Endothelial cell of umbilical vein (primary cell): ENCODE data around the gene GSTO2. TPM values are rescaled to one million over a fixed set of nuclear protein-coding genes. Genes with fewer than 3 reads are reported as not detected.

Source experiments
- BruUV-seq: library from RNA; stranded (reverse); fragments of 400-500 nt; replicated peaks from 2 replicates; lab custom pipeline; 2021; lab: Mats Ljungman, UMichigan
- CTCF ChIA-PET: fragments of 300-600, 350-600 bp; sonication (Branson Sonifier 250); formaldehyde crosslinking; loops from one replicate; lab custom pipeline; 2021; ENCODE audit warnings: antibody characterized with exemption, inconsistent platforms; lab: Charles Lee
- POLR2A ChIA-PET: fragments of 300-600, 350-600 bp; sonication (Branson Sonifier 250); formaldehyde crosslinking; loops from one replicate; lab custom pipeline; 2021; ENCODE audit warnings: antibody characterized with exemption, inconsistent platforms; lab: Charles Lee
- DNase-seq: peaks from one replicate; pipeline ENCODE4 v3.0.0-alpha.2; 2011; ENCODE audit warnings: low read depth, low spot score
- FAIRE-seq: peaks from 2 replicates; lab custom pipeline; 2011; peaks lifted over from hg19 to GRCh38; lab: Jason Lieb, UNC
- H2AFZ ChIP-seq: 2 replicates; pipeline ENCODE4 v1.6.0; 2012; ENCODE audit warnings: low read depth, low read length, control low read depth, inconsistent platforms
- H3K27ac ChIP-seq: 2 replicates; pipeline ENCODE4 v1.5.1; 2011; ENCODE audit warnings: low read depth, mild to moderate bottlenecking, control low read depth, low read length, moderate library complexity; ENCODE audit not compliant: insufficient read depth
- H3K27me3 ChIP-seq, 2 experiments: 2 replicates each; pipeline versions ENCODE4 v1.6.0 to v1.6.1; 2011; ENCODE audit warnings: low read length in 2 of 2, mixed read lengths in 1 of 2; ENCODE audit not compliant: control insufficient read depth in 2 of 2, insufficient read depth in 2 of 2
- H3K36me3 ChIP-seq, 2 experiments: 2 replicates in 1 of 2; 3 replicates in 1 of 2; pipeline ENCODE4 v1.5.1; 2011; ENCODE audit warnings: low read length in 2 of 2, mild to moderate bottlenecking in 1 of 2, moderate library complexity in 1 of 2; ENCODE audit not compliant: control insufficient read depth in 2 of 2, insufficient read depth in 2 of 2; ENCODE audit errors: extremely low read depth in 1 of 2
- H3K4me1 ChIP-seq: 3 replicates; pipeline ENCODE4 v1.5.1; 2011; ENCODE audit warnings: mild to moderate bottlenecking, low read length; ENCODE audit not compliant: control insufficient read depth, insufficient read depth; ENCODE audit errors: extremely low read depth
- H3K4me2 ChIP-seq: 2 replicates; pipeline ENCODE4 v1.6.1; 2011; ENCODE audit warnings: low read length, control low read depth, mixed read lengths; ENCODE audit not compliant: insufficient read depth
- H3K4me3 ChIP-seq, 3 experiments: fragments of 200-600 bp in 1 of 3; sonication (generic), shearing (Covaris generic) in 1 of 3; replicated peaks in 1 of 3; 2 replicates each; pipeline ENCODE4 v1.5.1; 2011 to 2016; ENCODE audit warnings: control low read depth in 3 of 3, low read length in 3 of 3, mild to moderate bottlenecking in 2 of 3, inconsistent platforms in 1 of 3, low read depth in 1 of 3, moderate library complexity in 1 of 3; ENCODE audit not compliant: insufficient read depth in 1 of 3
- H3K79me2 ChIP-seq: 2 replicates; pipeline ENCODE4 v1.6.0; 2012; ENCODE audit warnings: low read length, inconsistent platforms; ENCODE audit not compliant: control insufficient read depth, insufficient read depth
- H3K9ac ChIP-seq: replicated peaks from 2 replicates; pipeline ENCODE3; 2011; ENCODE audit warnings: low read length, control low read depth; ENCODE audit not compliant: insufficient read depth; ENCODE audit errors: extremely low read depth
- H3K9me1 ChIP-seq: replicated peaks from 3 replicates; pipeline ENCODE4 v1.6.0; 2011; ENCODE audit warnings: mild to moderate bottlenecking, low read length; ENCODE audit not compliant: control insufficient read depth, insufficient read depth; ENCODE audit errors: extremely low read depth
- H3K9me3 ChIP-seq: replicated peaks from 2 replicates; pipeline ENCODE4 v1.5.1; 2012; ENCODE audit warnings: low read length, inconsistent platforms; ENCODE audit not compliant: control insufficient read depth, insufficient read depth
- H4K20me1 ChIP-seq: replicated peaks from 2 replicates; pipeline ENCODE3; 2011; ENCODE audit warnings: mild to moderate bottlenecking, low read length; ENCODE audit not compliant: control insufficient read depth, insufficient read depth; ENCODE audit errors: extremely low read depth
- EZH2 ChIP-seq: IDR thresholded peaks from 2 replicates; pipeline ENCODE4 v1.6.1; 2012; ENCODE audit warnings: borderline replicate concordance, low read depth, mild to moderate bottlenecking, moderate library complexity, low read length, inconsistent platforms; ENCODE audit not compliant: severe bottlenecking
- GATA2 ChIP-seq: IDR thresholded peaks from 2 replicates; pipeline ENCODE4 v1.7.0; 2011; ENCODE audit warnings: low read depth, mild to moderate bottlenecking, moderate library complexity, mixed read lengths, low read length; ENCODE audit not compliant: insufficient read length, insufficient read depth
- MYC ChIP-seq: IDR thresholded peaks from one replicate; pipeline ENCODE4 v1.6.1; 2011; ENCODE audit warnings: mild to moderate bottlenecking, low read depth, low read length
- dilution Hi-C: fragments of 300-500 bp; cut with MboI; formaldehyde crosslinking; loops from one replicate; pipeline ENCODE4 v1.15.0; 2019; ENCODE audit warnings: low sequenced_read_pairs; ENCODE audit not compliant: extremely low pct_ligation_motif_present
- intact Hi-C: fragments of 100-400 bp; cut with micrococcal nuclease; formaldehyde crosslinking; loops from one replicate; pipeline ENCODE4 v1.10.0; 2022
- polyA plus RNA-seq, 4 experiments: library from polyadenylated mRNA; depleted of rRNA in 3 of 4; stranded (reverse) in 3 of 4; unstranded in 1 of 4; fragments of >200 nt; gene quantifications; 2 replicates each; pipeline versions ENCODE4 v1.2.1 to v1.2.3, GENCODE V29; 2011 to 2012; ENCODE audit warnings: missing spikeins in 1 of 4
- total RNA-seq: library from RNA; stranded (reverse); gene quantifications from 2 replicates; pipeline ENCODE4 v1.2.3, GENCODE V29; 2021
- TF ChIP-seq, protein P1 (sequence below): IDR thresholded peaks from 2 replicates; pipeline ENCODE4 v1.6.1; 2011; ENCODE audit not compliant: insufficient read depth, insufficient read length

GSTO2 gene
- total and polyA plus RNA-seq, 2 donors (not counting 3 experiments of a cell fraction or from before 2014, with no cell fraction given), result 0.84 to 1.4 TPM

GRCh38 chr10:104330168-104331110 lies 61.5 kb downstream of the GSTO2 start:
- H3K27ac ChIP-seq, result peak overlapping the region; percentile 96
- ChIA-PET CTCF (interaction anchor here (0.9 to 3.9 kb wide), 8 partner anchors 9 to 39 kb away, joined by 3 to 33 read pairs (median 6); partner anchors contain the start of gene CFAP58), POLR2A (interaction anchor here (1.2 kb wide), 1 partner anchor 24 kb away, joined by 4 read pairs; no protein-coding TSS in a partner anchor)
- peak overlapping the region in 1 of 3 experiments; percentile 4 for H3K4me3 ChIP-seq
- peaks cover 88% of the 10 kb centered on the region for H3K79me2 ChIP-seq
- H3K4me2 ChIP-seq, result peak overlapping the region; percentile 71
- no peaks in the 10 kb centered on the region for H4K20me1 ChIP-seq
- dilution Hi-C loops, result no loop called here
- H2AFZ ChIP-seq, result no peak overlapping the region
- no peaks in the 10 kb centered on the region for H3K9me3 ChIP-seq
- peaks cover 2 to 7% of the 10 kb centered on the region in 2 experiments for H3K36me3 ChIP-seq
- intact Hi-C loops, result loop anchor here (1.0 to 10.0 kb wide), 4 partner anchors 9 to 426 kb away; no protein-coding TSS in a partner anchor
- DNase-seq (peak; percentile 71), FAIRE-seq (peak; percentile 33)
- H3K9me1 ChIP-seq, result no peaks in the 10 kb centered on the region
- BruUV-seq, result no TSS peak
- peak overlapping the region; percentile 89 for H3K9ac ChIP-seq
- H3K4me1 ChIP-seq, result peaks cover 88% of the 10 kb centered on the region
- H3K27me3 ChIP-seq, result no peaks in the 10 kb centered on the region
- no peak for TF ChIP-seq EZH2
- TF ChIP-seq, protein P1, sequence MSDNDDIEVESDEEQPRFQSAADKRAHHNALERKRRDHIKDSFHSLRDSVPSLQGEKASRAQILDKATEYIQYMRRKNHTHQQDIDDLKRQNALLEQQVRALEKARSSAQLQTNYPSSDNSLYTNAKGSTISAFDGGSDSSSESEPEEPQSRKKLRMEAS, result no peak
- no peak for TF ChIP-seq MYC
- no peak for TF ChIP-seq GATA2
